Ecto neural progenitor cell (in vitro differentiated cells): ENCODE measurements around the gene SLC9A6.
"Not testable (repeated sequence)": the region's sequence is repeated elsewhere in the genome, so short reads cannot be mapped to it uniquely, and the experiment has no call there.

Experiments used
- DNase-seq: peaks from one replicate; pipeline ENCODE4 v3.0.0-alpha.2; 2018; ENCODE audit warnings: low spot score

SLC9A6 gene

DNA sequence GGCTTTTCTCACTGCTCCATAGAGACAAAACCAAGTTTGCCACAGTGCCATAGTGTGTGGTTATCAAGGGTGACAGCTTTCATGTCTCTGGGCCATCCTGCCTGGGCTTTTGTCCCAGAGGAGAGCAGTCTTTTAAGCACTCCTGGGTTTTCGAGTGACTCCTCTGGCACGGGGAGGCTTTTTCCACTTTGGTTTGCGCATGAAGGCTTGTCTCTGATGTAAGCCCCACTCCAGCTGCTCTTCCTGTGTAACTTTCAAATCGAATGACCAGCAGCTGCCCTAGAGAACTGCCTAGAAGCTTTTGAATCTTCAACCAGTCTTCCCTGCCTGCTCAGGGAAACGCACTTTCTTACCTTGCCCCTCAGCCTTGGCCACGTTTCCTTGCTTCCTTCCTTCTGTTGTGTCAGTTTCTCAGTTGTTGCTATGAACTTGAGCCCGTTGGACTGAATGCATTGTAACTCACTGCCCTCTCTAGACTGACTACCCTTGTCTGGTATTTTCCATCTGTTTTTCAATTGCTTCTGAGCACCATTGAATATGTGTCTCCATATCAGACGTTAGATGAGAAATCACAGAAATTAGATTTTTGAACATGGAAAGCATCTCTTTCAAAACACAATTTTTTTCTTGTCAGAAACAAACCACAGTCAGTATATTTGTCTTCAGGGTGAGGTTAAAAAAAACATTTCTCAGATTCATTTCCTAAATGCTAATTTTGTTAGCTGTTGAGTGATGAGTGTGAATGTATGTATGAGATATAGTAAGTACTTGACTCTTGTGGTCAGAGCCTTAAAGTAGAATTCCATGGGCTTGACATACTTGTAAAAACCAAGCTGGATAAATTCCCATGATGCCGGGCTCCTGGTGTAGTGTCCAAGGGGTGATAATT is 45.3 kb downstream of the SLC9A6 start:
- no peak for DNase-seq

DNA sequence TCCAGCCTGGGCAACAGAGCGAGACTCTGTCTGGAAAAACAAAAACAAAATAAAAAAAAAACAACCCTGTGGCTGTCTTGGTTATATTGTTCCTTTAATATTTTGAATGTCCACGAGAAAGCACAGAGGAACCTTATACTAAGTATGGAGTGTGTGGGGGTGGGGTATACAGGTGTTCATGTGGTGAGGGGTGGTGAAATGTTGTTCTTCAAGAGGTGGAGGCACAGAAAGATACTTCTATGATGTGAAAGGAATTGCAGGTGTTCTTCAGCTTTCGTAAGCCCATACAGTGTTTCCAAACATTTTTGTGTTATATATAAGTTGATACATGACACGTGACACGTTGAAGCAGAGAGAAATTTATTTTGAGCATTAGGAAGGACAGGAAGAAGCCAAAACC is 46.4 kb downstream of the SLC9A6 start:
- DNase-seq: no peak

DNA sequence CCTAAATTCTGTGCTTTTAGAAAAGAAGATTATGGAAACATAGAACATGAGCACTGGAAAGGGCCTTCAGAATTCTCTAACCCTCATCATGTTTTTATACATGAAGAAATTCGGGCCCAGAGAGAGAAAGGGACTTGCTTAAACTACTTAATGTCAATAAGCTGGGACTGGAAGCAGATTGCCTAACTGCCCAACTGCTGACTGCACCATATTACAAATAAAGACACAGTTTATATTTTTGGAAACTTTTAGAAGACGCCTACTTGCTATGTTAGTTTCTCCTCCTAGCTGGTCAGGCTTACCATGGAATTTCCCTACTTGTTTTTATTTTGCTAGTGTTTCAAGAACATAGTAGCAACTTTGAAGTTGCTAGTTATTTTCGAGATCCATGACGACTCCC is 47.1 kb downstream of the SLC9A6 start:
- DNase-seq: no peak

DNA sequence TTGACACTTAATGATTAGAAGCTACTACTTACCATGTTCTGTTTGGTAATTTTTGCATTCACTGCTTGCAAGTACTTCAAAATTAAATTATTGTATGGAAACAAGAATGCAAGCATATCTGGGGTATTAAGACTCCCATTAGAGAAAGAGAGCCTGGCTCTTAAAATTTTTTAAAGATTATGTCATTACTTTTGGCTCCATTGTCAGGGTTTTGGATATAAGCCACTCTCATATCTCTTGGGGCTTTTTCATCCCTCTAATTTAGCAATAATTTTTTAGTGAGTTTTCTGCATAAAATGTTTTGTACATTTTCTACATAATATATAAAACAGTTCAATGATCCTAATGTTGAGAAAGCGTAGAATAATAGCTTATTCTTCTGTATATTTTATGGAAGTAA is 49.4 kb downstream of the SLC9A6 start:
- no peak for DNase-seq

DNA sequence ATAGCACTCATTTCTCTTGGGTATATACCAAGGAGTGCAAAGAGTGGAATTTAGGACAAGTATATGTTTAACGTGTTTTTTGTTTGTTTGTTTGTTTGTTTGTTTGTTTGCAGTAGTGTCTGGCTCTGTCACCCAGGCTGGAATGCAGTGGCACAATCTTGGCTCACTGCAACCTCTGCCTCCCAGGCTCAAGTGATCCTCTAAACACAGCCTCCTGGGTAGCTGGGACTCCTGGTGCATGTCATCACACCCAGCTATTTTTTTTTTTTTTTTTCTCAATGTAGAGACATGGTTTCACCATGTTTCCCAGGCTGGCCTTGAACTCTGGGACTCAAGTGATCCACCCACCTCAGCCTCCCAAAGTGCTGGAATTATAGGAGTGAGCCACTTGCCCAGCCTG is 50.4 kb downstream of the SLC9A6 start:
- DNase-seq: no peak

DNA sequence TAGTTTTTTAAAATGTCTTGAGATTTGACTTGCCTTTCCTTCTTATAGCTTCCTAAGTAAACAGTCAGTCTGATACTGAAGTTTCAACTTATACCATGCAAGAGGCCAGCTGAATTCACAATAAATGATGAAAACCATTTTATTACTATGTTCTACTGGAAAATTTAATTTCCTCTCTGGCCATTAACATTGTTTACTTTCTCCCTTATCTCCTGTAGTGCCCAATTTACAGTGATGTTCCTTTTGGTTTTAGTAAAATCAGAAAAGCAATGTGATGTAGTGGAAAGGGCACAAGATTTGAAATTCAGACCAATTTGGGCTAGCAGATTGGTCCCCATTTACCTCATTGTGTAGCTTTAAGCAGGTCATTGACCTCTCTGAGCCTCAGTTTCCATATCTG is 54.2 kb downstream of the SLC9A6 start:
- no peak for DNase-seq

DNA sequence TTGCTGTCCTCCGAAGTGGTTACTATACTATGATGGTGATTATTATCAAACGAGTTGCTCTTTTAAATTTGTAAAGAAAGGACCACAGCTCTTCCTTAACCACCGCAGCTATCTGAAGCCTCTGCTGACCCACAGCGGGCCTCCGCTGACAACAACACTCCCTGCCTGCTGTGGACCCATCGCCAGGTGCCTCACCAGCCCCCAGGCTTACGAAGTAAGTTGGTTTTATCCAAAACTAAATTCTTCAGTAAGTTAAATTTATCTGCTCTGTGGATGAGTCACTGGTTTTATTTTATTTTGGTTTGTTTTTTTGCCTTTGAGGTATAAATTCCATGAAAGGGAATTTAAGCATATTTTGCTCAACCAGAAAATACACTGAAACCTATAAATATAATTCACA is 54.7 kb downstream of the SLC9A6 start:
- no peak for DNase-seq

DNA sequence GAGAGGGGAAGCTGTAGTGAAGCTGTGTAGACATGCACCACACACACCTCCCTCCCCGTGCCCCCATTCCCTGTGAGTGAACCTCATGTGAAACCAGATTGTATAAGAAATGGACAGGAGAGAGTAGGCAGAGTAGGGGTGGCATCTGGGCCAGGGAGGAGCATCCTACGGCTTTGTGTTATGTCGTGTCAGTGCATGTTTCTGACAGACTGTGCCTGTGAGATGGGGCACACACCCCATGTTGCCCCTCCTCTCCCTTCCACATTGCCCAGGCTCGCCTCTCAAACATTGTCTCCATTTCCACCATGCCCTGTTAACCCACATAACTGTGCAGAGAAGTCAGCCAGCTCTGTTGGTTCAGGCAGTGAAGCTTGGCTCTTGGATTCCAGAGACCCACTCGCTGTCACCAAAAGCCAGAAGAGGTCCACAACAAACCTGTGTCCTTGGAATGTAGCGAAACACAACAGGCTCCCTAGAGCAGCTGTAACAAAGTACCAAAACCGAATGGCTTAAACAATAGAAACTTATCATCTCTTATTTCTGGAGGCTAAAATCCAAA is 56.1 kb downstream of the SLC9A6 start:
- no peak for DNase-seq

DNA sequence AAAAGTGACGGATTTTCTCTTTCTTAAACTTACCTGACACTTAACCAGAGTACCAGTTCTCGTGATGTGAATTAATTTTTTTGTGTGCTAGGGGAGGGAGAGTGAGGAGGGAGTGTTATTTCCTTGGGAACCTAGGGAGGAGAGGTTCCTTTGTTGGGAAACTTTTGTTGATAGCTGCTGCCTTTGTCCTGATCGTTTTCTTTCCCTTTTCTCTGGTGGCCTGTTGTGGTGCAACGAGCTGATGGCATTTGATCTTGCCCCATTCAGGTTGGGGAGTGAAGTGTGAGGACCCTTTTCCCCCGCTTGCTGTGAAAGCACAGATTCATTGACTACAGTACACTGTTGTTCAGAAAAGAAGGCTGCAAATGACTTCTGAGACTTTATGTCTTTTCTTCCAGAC is 59.8 kb downstream of the SLC9A6 start:
- no peak for DNase-seq

DNA sequence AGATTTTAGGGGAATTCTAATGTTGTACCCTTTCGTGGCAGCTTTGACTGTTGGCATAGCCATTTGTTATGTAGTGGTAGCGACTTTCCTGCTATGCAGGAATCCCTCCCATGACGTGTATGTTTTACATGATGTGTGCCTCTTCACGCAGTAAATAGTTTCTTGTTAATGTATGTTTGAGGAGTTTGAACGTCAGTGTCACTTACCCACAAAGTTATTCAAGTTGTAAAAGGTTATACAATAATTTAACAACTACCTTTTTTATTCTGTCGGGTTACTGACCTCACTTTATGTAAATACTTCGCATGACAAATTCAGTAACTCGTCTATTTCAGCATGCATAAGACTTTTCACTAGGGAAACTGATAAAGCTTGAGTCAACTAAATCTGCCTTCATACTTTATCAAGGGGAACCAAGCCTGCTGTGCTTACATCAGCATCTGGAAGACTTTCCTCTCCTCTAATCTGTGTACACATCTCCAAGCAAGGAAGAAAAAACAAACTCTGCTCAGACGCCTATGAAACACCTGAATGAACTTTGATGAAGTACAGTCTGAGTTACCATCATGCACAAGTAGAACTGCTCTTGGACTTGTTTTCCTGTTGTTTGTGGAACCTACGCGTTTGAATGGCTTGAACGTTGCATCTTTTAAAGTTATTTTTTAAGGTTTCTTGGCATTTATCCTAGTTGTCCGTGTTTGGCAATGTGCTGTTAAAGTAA is 61.2 kb downstream of the SLC9A6 start:
- no peak for DNase-seq

DNA sequence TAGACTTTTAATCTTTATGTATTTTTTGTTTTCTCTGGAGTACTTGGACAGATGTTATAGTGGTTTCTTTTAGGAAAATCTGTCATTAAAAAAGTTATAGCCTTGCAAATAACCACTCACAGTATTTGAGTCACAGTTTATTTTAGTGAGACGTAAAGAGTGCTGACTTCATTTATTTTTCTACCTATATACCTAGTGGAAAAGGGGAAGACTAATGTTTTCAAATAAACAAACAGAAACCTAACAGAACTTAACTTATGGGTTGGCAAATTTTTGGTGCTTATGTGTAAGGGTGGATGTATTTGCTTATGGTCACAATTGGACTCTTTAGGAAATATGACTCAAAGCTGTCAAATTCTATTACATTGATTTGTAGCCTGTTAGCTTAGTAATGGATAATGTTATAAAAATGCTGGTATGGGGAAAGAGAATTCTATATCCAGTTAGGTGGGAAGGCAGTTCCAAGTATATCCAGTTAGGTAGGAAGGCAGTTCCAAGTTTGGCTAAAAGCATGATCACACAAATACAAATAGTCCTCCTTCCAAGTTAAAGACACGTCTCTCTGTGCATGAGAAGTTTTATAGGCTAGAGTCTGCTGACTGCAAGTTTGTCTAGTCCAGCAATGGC is 61.9 kb downstream of the SLC9A6 start:
- DNase-seq: no peak

DNA sequence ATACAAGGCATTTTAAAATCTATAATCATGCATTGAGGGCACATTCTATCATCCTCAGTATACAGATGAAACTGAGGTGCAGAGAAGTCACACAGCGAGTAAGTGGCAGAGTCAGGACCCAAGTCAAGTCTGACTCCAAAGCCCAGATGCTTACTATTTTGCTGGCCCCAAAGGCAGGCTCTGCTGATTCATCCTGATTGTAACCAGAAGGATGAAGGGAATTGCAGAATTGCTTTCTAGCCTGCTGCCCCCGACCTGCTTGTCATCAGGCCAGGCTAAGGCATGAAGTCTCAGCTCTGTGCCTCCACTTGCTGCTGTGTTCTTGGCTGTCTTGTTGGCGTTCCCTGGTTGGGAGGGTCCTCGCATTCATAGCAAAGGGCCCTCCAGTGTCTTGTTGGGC is 62.7 kb downstream of the SLC9A6 start:
- DNase-seq: no peak

DNA sequence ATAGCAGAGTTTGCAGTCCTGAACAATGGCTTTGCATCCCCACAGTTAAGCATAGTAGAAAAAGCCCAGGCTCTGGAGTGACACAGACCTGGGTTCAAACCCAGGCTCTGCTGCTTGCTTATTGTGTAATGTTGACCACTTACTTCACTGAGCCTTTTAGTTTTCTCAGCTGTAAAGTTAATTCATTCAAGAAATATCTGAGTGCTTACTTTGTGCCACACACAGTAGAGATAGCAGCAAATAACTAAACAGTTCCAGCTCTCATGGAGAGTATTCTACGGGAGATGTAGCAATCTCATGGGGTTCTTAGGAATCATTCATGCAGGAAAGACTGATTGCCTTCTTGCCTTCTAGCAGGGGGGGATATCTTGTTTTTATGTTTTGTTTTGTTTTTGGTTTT is 63.2 kb downstream of the SLC9A6 start:
- DNase-seq: no peak

DNA sequence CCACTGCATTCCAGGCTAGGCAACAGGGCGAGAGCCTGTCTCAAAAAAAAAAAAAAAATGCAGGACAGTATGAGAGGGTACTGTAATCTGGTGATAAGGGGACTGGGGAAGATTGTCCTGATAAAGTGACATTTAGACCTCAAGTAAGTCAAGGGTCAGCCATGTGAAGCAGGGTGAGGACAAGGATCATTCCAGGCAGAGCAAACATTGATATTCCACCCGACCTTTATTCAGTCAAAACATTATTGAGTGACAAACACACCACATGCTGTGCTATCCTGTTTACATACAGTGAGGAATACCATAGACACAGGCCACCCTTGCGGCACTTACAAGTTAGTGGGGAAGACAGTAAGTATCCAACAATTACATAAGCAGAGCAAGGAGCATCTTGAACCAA is 64.4 kb downstream of the SLC9A6 start:
- DNase-seq: no peak

DNA sequence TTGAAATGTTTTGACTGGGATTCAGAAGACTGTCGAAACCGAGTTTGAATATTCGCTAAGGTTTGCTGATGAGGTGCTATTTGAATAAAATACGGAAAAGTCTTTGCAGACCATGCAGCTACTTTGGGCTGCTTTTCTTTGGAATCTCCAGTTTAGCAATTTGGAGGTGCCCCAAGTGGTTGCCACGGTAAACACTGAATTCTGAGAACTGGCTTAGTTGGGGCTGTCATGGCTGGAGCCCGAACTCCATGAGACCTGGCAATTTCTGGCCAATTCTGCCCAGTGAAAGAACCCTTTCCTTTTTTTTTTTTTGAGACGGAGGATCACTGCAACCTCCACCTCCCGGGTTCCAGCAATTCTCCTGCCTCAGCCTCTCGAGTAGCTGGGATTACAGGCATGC is 65.6 kb downstream of the SLC9A6 start:
- not testable (repeated sequence) for DNase-seq

DNA sequence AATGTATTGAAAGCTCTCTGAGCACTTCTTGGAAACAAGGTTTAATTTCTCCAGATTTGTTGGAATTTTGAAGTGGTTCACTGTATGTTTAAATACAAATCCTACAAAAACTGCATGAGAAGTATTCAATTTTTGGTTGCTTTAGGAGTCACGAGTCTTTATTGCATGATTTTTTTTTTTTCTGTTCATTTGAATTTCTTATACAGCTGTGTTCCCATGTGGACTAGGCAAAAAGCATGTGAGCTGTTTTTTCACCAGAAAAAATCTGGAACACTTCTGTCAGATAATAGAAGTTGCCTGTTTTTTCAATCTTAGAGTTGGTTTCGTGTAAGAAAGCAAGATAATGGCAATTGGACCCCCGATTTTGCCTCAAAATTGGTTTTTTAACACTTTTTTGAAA is 66.4 kb downstream of the SLC9A6 start:
- DNase-seq: no peak

DNA sequence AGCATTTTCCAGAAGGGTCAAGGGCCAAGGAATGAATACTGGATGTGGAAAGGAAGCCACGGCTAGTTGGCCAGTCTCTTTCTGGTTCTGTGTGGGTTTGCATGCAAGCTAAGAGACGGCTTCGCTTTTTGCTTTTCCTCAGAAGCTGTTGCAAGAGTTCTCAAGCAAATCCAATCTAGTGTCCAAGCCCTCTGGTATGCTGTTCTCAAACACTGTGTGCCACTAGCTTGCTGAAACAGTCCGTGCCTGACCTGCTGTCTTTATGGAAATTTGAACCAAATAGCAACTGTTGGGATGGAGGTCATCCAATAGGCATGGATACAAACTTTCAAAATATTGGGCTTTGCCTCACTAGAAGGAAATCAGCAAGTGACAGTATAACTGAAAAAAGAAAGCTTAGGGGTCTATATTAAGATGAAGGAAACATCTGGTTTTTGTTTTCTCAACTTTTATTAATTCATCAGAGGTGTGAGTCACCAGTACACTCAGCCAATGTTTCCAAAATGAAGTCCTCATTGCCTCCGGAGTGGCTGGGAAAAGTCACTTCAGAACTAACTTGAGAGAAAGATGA is 70.5 kb downstream of the SLC9A6 start:
- no peak for DNase-seq

DNA sequence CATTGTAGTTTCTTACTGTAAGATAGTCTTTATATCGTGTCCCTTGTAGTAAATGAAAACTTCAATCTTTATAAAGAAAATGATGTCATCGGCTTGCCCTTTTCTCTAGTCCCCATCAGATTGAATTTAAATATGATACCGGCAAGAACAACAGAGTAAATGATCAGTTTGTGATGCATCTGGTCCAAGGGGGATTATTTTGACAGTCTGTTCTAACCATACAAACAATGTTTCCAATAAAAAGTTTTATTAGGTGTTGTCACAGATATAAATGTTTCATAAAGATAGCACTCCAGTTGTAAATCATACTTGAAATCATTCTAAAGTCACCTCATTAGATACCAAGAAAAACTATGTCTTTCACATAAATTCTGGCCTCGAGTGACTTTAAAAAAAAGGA is 72.3 kb downstream of the SLC9A6 start:
- DNase-seq: no peak

DNA sequence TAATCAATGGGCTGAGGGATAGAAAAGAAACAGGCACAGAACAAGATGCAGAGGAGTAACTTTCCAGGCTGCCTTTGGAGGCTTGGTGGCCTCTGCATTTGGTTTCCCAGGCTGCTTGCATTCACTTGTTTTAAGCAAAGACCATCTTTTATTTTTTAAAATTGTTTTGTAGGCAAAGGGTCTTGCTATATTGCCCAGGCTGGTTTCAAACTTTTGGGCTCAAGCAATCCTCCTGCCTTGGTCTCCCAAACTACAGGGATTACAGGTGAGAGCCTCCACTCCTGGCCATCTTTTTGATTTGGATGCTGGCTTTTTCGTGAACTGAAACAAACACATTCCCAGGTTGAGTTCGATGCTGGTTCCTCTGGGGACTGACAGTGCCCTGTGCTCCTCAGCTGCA is 74.1 kb downstream of the SLC9A6 start:
- DNase-seq: no peak

DNA sequence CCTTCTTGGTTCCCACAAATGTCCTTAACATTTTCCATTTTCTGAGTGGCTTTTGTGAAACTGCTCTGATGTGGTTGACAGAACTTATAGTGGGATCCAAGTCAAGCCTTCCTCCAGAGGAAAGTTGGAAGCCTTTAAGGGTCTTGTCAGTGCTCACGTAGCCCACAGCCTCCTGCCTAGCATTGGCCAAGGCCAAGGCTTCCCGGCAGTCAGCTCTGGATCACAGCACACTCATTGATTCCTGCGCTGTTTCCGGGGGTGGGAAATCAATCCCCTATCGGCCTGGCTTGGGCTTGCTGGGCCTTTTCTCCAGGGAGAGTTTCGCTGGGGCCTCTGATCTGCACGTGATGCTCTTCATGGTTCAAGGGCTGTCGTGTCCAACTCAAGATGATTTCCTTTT is 76.1 kb downstream of the SLC9A6 start:
- no peak for DNase-seq

DNA sequence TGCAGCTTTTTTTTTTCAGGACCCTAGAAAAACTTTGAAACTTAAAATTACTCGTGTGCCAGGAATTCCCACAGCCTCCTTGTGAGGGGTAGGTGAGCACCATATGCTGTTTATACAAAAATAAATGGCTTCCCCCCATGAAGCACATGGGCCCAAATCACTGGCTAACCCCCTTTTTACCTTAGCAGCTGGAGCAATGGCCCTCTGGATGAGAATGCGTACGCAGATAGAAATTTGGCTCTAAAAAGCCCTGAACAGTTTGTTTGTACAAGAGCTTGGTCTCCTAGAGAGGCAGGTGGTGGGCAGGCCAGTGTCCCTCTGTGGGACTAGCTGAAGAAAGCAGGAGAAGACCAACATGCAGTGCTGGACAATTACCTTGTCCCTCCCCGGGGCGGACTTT is 76.5 kb downstream of the SLC9A6 start:
- no peak for DNase-seq

DNA sequence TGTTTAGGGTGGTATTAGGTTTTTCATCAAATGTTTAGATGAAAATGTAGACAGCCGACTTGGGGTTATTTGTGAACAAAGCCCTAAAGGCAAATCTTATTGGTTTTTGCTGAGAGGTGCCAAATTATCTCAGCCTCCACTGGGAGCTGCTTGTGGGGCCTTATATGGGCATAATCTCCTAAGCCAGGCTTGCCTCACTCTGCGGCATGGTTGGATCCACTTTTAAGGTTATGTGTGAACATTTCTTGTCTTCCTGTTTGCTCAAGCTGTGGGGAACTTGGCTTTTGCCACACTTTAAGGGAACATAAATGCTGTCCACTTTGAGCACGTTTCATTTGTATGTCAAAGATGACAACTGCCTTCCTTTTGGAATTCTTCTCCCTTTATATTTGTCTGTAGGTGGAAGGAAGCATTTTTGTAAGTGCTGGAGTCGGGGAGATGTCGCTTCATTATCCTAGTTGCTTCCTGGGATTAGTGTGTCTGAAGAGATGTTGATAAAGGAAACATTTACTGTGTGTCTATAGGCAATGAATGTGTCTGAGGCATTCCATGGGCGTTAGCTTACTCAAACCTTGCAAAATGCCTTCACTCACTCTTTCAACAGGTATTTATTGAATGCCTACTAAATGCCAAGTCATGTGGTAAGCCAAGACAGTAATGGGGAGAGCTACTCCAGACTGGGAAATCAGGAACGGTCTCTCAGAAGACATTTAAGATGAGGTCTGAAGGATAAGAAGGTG is 78.3 kb downstream of the SLC9A6 start:
- DNase-seq: no peak
